HCT116 (cell line): Measurements from ENCODE around the gene IGLL5. TPM values are rescaled to one million over a fixed set of nuclear protein-coding genes. Genes with fewer than 3 reads are reported as not detected.

Experiments
- ATAC-seq: fragments of 200-7000 bp; cut with Tn5 transposase; 2 replicates; pipeline ENCODE4 v1.9.1; 2020; ENCODE audit warnings: mild to moderate bottlenecking, moderate library complexity
- BruUV-seq: library from RNA; stranded (reverse); fragments of 400-500 nt; replicated peaks from 2 replicates; lab custom pipeline; 2021; lab: Mats Ljungman, UMichigan
- CTCF ChIA-PET: fragments of 300-600 bp; sonication (Branson Sonifier 250); formaldehyde crosslinking; loops from one replicate; lab custom pipeline; 2021; ENCODE audit warnings: antibody characterized with exemption; lab: Charles Lee
- POLR2A ChIA-PET: fragments of 300-600, 350-600 bp; sonication (Branson Sonifier 250); formaldehyde crosslinking; loops from one replicate; lab custom pipeline; 2021; ENCODE audit warnings: antibody characterized with exemption; lab: Charles Lee
- RAD21 ChIA-PET, 2 experiments: fragments of 300-600 bp; sonication (Branson Sonifier 250); formaldehyde crosslinking; loops; one replicate each; lab custom pipeline; 2023; ENCODE audit warnings: low total read pairs in 2 of 2; ENCODE audit not compliant: uncharacterized antibody in 2 of 2, unreplicated experiment in 2 of 2, low non-redundant PET in 1 of 2; lab: Charles Lee
- DNase-seq: peaks from one replicate; pipeline ENCODE4 v3.0.0-alpha.2; 2010; ENCODE audit warnings: low read depth, low spot score
- H2AFZ ChIP-seq: fragments of 200-600 bp; shearing (Covaris generic), sonication (generic); 2 replicates; pipeline ENCODE4 v1.6.1; 2017; ENCODE audit warnings: low read depth, mixed run types, mixed read lengths, antibody characterized with exemption, low read length; ENCODE audit not compliant: poor library complexity, severe bottlenecking
- H3K27ac ChIP-seq: 2 replicates; pipeline ENCODE4 v1.5.1; 2012; ENCODE audit warnings: low read depth, low read length
- H3K27me3 ChIP-seq: fragments of 200-600 bp; sonication (generic); 2 replicates; pipeline ENCODE4 v1.6.1; 2016; ENCODE audit warnings: mixed run types, low read length, mixed read lengths; ENCODE audit not compliant: insufficient read depth
- H3K36me3 ChIP-seq, 2 experiments: fragments of 200-500 bp in 1 of 2; fragments of 200-600 bp in 1 of 2; sonication (Bioruptor generic) in 1 of 2; sonication (generic) in 1 of 2; 2 replicates each; pipeline versions ENCODE4 v1.5.1 to v1.6.1; 2014 to 2016; ENCODE audit warnings: low read length in 2 of 2, inconsistent platforms in 1 of 2, mixed read lengths in 1 of 2, mixed run types in 1 of 2; ENCODE audit not compliant: insufficient read depth in 2 of 2, control insufficient read depth in 1 of 2
- H3K4me1 ChIP-seq, 2 experiments: fragments of 200-600 bp in 1 of 2; sonication (generic) in 1 of 2; 2 replicates each; pipeline versions ENCODE4 v1.5.1 to v1.6.1; 2012 to 2017; ENCODE audit warnings: low read length in 2 of 2, inconsistent platforms in 1 of 2, mild to moderate bottlenecking in 1 of 2, mixed read lengths in 1 of 2, mixed run types in 1 of 2, moderate library complexity in 1 of 2; ENCODE audit not compliant: insufficient read depth in 2 of 2, control insufficient read depth in 1 of 2
- H3K4me2 ChIP-seq: fragments of 200-600 bp; sonication (generic); 2 replicates; pipeline ENCODE4 v1.6.1; 2017; ENCODE audit warnings: mixed run types, low read length, mixed read lengths
- H3K4me3 ChIP-seq, 2 experiments: fragments of 200-600 bp in 1 of 2; sonication (generic) in 1 of 2; replicated peaks in 1 of 2; 2 replicates each; pipeline ENCODE4 v1.5.1; 2011 to 2016; ENCODE audit warnings: low read length in 2 of 2, control low read depth in 1 of 2, low read depth in 1 of 2, mild to moderate bottlenecking in 1 of 2, mixed read lengths in 1 of 2, mixed run types in 1 of 2
- H3K79me2 ChIP-seq: fragments of 200-600 bp; sonication (generic); 2 replicates; pipeline ENCODE4 v1.6.1; 2017; ENCODE audit warnings: mild to moderate bottlenecking, mixed run types, low read length, moderate library complexity, mixed read lengths; ENCODE audit not compliant: insufficient read depth
- H3K9ac ChIP-seq: fragments of 200-600 bp; sonication (generic); 2 replicates; pipeline ENCODE4 v1.6.1; 2016; ENCODE audit warnings: low read length, mixed read lengths
- H3K9me2 ChIP-seq: fragments of 200-600 bp; sonication (generic), shearing (Covaris generic); 2 replicates; pipeline ENCODE4 v1.6.1; 2017; ENCODE audit warnings: mixed run types, mild to moderate bottlenecking, moderate library complexity; ENCODE audit not compliant: insufficient read depth
- H3K9me3 ChIP-seq, 2 experiments: fragments of 200-500 bp in 1 of 2; fragments of 200-600 bp in 1 of 2; sonication (Bioruptor generic) in 1 of 2; sonication (generic) in 1 of 2; 2 replicates each; pipeline ENCODE4 v1.6.1; 2014 to 2017; ENCODE audit warnings: low read length in 2 of 2, mixed read lengths in 2 of 2, inconsistent platforms in 1 of 2, low read depth in 1 of 2, mild to moderate bottlenecking in 1 of 2, mixed run types in 1 of 2, moderate library complexity in 1 of 2; ENCODE audit not compliant: control insufficient read depth in 1 of 2, insufficient read depth in 1 of 2
- H4K20me1 ChIP-seq: fragments of 200-600 bp; sonication (generic), shearing (Covaris generic); 2 replicates; pipeline ENCODE4 v1.6.1; 2017; ENCODE audit warnings: mixed run types, mild to moderate bottlenecking, moderate library complexity; ENCODE audit not compliant: insufficient read depth
- FOSL1 ChIP-seq: IDR thresholded peaks from 2 replicates; pipeline ENCODE4 v1.6.1; 2012; ENCODE audit warnings: low read depth
- POLR2A ChIP-seq: IDR thresholded peaks from 2 replicates; pipeline ENCODE4 v1.7.0; 2011; ENCODE audit warnings: borderline replicate concordance; ENCODE audit not compliant: insufficient read depth, insufficient read length; ENCODE audit errors: extremely low read depth
- REST ChIP-seq: IDR thresholded peaks from 2 replicates; pipeline ENCODE4 v1.6.1; 2012; ENCODE audit warnings: low read depth
- SIN3A ChIP-seq: IDR thresholded peaks from 2 replicates; pipeline ENCODE4 v1.6.1; 2012; ENCODE audit warnings: low read depth
- SP1 ChIP-seq: IDR thresholded peaks from 2 replicates; pipeline ENCODE4 v1.6.1; 2012; ENCODE audit warnings: low read depth
- SRF ChIP-seq: IDR thresholded peaks from 2 replicates; pipeline ENCODE4 v1.6.1; 2012; ENCODE audit warnings: low read depth
- YY1 ChIP-seq: IDR thresholded peaks from 2 replicates; pipeline ENCODE4 v1.6.1; 2011; ENCODE audit warnings: low read length, low read depth, moderate library complexity, mild to moderate bottlenecking; ENCODE audit not compliant: insufficient replicate concordance; ENCODE audit errors: extremely low read depth
- ZBTB33 ChIP-seq: IDR thresholded peaks from 2 replicates; pipeline ENCODE4 v1.6.1; 2011; ENCODE audit warnings: mild to moderate bottlenecking, low read length, moderate library complexity; ENCODE audit not compliant: insufficient replicate concordance; ENCODE audit errors: extremely low read depth
- intact Hi-C: fragments of 100-400 bp; cut with micrococcal nuclease; formaldehyde crosslinking; loops from 2 replicates; pipeline ENCODE4 v1.10.0; 2022
- total RNA-seq: library from RNA; stranded (reverse); gene quantifications from one replicate; pipeline ENCODE4 v1.2.1, GENCODE V29; 2021; ENCODE audit not compliant: unreplicated experiment

Gene IGLL5
- total RNA-seq, 1 experiment from 2014 or later = not detected

GRCh38 chr22:22908495-22908861 is 20.9 kb downstream of the IGLL5 start:
- no peak overlapping the region for H3K4me3 ChIP-seq
- TF ChIP-seq POLR2A = no peak
- TF ChIP-seq ZBTB33 = no peak
- TF ChIP-seq REST = no peak
- no peak for TF ChIP-seq YY1
- TF ChIP-seq SP1 = no peak
- TF ChIP-seq SIN3A = no peak
- no peak for TF ChIP-seq FOSL1
- no peak for TF ChIP-seq SRF
- TF ChIP-seq, all 23 proteins: peak for 0
- no peak for ATAC-seq
- CTCF ChIA-PET = no interaction called here
- no peak for DNase-seq
- RAD21 ChIA-PET = no interaction called here
- Histone ChIP-seq H3K4me2 (no peak overlapping the region), H3K9ac (no peak overlapping the region), H3K27me3 (peaks cover 54% of the 10 kb centered on the region), H3K36me3 (no peaks in the 10 kb centered on the region), H3K9me2 (no peaks in the 10 kb centered on the region), H3K9me3 (no peaks in the 10 kb centered on the region), H3K27ac (no peak overlapping the region), H3K79me2 (no peaks in the 10 kb centered on the region), H2AFZ (no peak overlapping the region), H3K4me1 (no peaks in the 10 kb centered on the region), H4K20me1 (no peaks in the 10 kb centered on the region)
- intact Hi-C loops = no loop called here
- BruUV-seq = no TSS peak
- POLR2A ChIA-PET = no interaction called here
